ENCODE results near the gene SLC25A24. TPM values are rescaled to one million over a fixed set of nuclear protein-coding genes. Genes with fewer than 3 reads are reported as not detected.

SLC25A24 gene
- total and polyA plus RNA-seq, 7 donors, result 3.2 to 9.4 (median 6.8) TPM

Other genes with a start within 250 kb of the SLC25A24 start
- 1 to 10 TPM in 3 of 4 donors, under 1 TPM in 1; 0.71 to 1.7 (median 1.3) TPM for gene VAV3, start 235.2 kb downstream of the SLC25A24 start, total RNA-seq
- gene VAV3, start 235.2 kb downstream of the SLC25A24 start, polyA plus RNA-seq, result under 1 TPM; 0.28 to 0.72 (median 0.30) TPM
- gene NBPF4, start 43.7 kb upstream of the SLC25A24 start, total RNA-seq, result not detected
- gene NBPF4, start 43.7 kb upstream of the SLC25A24 start, polyA plus RNA-seq, result not detected
- gene NBPF6, start 250.0 kb upstream of the SLC25A24 start, total RNA-seq, result not detected
- gene NBPF6, start 250.0 kb upstream of the SLC25A24 start, polyA plus RNA-seq, result not detected

Data from psoas muscle (tissue), 7 donors.